H1 (cell line): ENCODE results near the gene IL10RA. TPM values are rescaled to one million over a fixed set of nuclear protein-coding genes. Genes with fewer than 3 reads are reported as not detected.

ENCODE experiments used
- EZH2 ChIP-seq: fragments of 200-600 bp; sonication (generic); IDR thresholded peaks from 2 replicates; pipeline ENCODE4 v1.7.1; 2012; ENCODE audit warnings: low read depth, mild to moderate bottlenecking, moderate library complexity, low read length, inconsistent platforms; ENCODE audit not compliant: severe bottlenecking
- KDM4A ChIP-seq: IDR thresholded peaks from one replicate; pipeline ENCODE4 v1.7.1; 2012; ENCODE audit warnings: low read depth, mild to moderate bottlenecking, moderate library complexity, low read length, inconsistent platforms; ENCODE audit not compliant: severe bottlenecking
- RFX5 ChIP-seq: IDR thresholded peaks from 2 replicates; pipeline ENCODE4 v1.6.1; 2011; ENCODE audit warnings: low read depth, low read length, improper control_type of control experiment, borderline replicate concordance
- RNF2 ChIP-seq: fragments of 200-900, 300-1000 bp; sonication (generic); IDR thresholded peaks from 2 replicates; pipeline ENCODE4 v1.7.1; 2016; ENCODE audit warnings: borderline replicate concordance, low read depth, mild to moderate bottlenecking, antibody characterized with exemption, low read length; ENCODE audit not compliant: poor library complexity, severe bottlenecking; ENCODE audit errors: missing control alignments
- TBP ChIP-seq: IDR thresholded peaks from 2 replicates; pipeline ENCODE4 v1.6.1; 2011; ENCODE audit warnings: low read depth, low read length, improper control_type of control experiment
- polyA plus RNA-seq, 7 experiments: library from polyadenylated mRNA; depleted of rRNA in 3 of 7; stranded (reverse) in 5 of 7; unstranded in 2 of 7; fragments of >200 nt in 5 of 7; fragments of 200-250 nt in 2 of 7; gene quantifications; 1 replicate in 5 of 7; 2 replicates in 1 of 7; 4 replicates in 1 of 7; pipeline versions ENCODE4 v1.2.1 to v1.2.3, GENCODE V29; 2011 to 2013; ENCODE audit warnings: missing spikeins in 2 of 7, mixed read lengths in 2 of 7
- total RNA-seq: library from RNA; stranded (reverse); fragmentation: NEBNext Ultra II Directional; extraction: Animal tissue kit (Norgen Biotek cat#: 25700); gene quantifications from 2 replicates; pipeline ENCODE4 v1.2.1, GENCODE V29; 2021

The IL10RA gene
- total and polyA plus RNA-seq, 2 of the 8 experiments (the other 6 are each of a cell fraction or from before 2014, with no cell fraction given) = 0.05 to 0.11 TPM

- TF ChIP-seq EZH2 = no peak
- no peak for TF ChIP-seq KDM4A
- no peak for TF ChIP-seq RNF2
- no peak for TF ChIP-seq TBP
- no peak for TF ChIP-seq RFX5
These were observed 13.3 kb upstream of the IL10RA start (continued) for GRCh38 chr11:117972629-117973502.
